OCI-LY3 (cell line): ENCODE data around the gene AMFR.

Experiments
- H2AFZ ChIP-seq: fragments of 200-600, 300-600 bp; shearing (Covaris generic); 2 replicates; pipeline ENCODE4 v1.6.0; 2014; ENCODE audit warnings: antibody characterized with exemption, low read depth, low read length
- H3K27ac ChIP-seq: fragments of 200-600, 300-600 bp; sonication (generic); 2 replicates; pipeline ENCODE4 v1.5.1; 2014; ENCODE audit warnings: mild to moderate bottlenecking, low read length, moderate library complexity, mixed read lengths
- H3K27me3 ChIP-seq: fragments of 200-600, 300-600 bp; sonication (generic); 2 replicates; pipeline ENCODE4 v1.6.1; 2014; ENCODE audit warnings: low read depth, low read length, mixed read lengths
- H3K36me3 ChIP-seq: fragments of 200-600, 300-600 bp; sonication (generic); replicated peaks from 2 replicates; pipeline ENCODE3; 2014; ENCODE audit warnings: low read depth, low read length, mixed read lengths
- H3K4me1 ChIP-seq: fragments of 300-600, 200-600 bp; sonication (generic); 2 replicates; pipeline ENCODE4 v1.6.1; 2014; ENCODE audit warnings: low read length, mixed read lengths
- H3K4me2 ChIP-seq: fragments of 200-600, 300-600 bp; sonication (generic); 2 replicates; pipeline ENCODE4 v1.6.1; 2014; ENCODE audit warnings: low read length, mixed read lengths
- H3K4me3 ChIP-seq: fragments of 300-600, 200-600 bp; sonication (generic); 2 replicates; pipeline ENCODE4 v1.5.1; 2014; ENCODE audit warnings: antibody characterized with exemption, mild to moderate bottlenecking, low read length, moderate library complexity
- H3K79me2 ChIP-seq: fragments of 300-600, 200-600 bp; shearing (Covaris generic); 2 replicates; pipeline ENCODE4 v1.6.1; 2014; ENCODE audit warnings: mild to moderate bottlenecking, low read length, mixed read lengths
- H3K9ac ChIP-seq: fragments of 300-600, 200-600 bp; shearing (Covaris generic); 2 replicates; pipeline ENCODE4 v1.6.0; 2014; ENCODE audit warnings: mild to moderate bottlenecking, low read length, moderate library complexity
- H3K9me3 ChIP-seq: fragments of 200-600, 300-600 bp; shearing (Covaris generic); 2 replicates; pipeline ENCODE4 v1.6.1; 2014; ENCODE audit warnings: low read length, mixed read lengths; ENCODE audit not compliant: insufficient read depth
- H4K20me1 ChIP-seq: fragments of 200-600, 300-600 bp; sonication (generic); 2 replicates; pipeline ENCODE4 v1.6.1; 2016; ENCODE audit warnings: low read length, mixed read lengths; ENCODE audit not compliant: insufficient read depth
- EZH2phosphoT487 ChIP-seq: fragments of 200-600 bp; shearing (Covaris generic); IDR thresholded peaks from 2 replicates; pipeline ENCODE4 v1.6.1; 2018; ENCODE audit warnings: antibody characterized with exemption, mixed run types, low read depth
- TF ChIP-seq, protein P1 (sequence below): fragments of 200-600, 300-600 bp; sonication (generic); IDR thresholded peaks from 2 replicates; pipeline ENCODE4 v1.5.1; 2014; ENCODE audit warnings: antibody characterized with exemption, low read length, low read depth

Gene AMFR

GRCh38 chr16:56388209-56388608 lies 37.1 kb downstream of the AMFR start:
- TF ChIP-seq, protein P1, sequence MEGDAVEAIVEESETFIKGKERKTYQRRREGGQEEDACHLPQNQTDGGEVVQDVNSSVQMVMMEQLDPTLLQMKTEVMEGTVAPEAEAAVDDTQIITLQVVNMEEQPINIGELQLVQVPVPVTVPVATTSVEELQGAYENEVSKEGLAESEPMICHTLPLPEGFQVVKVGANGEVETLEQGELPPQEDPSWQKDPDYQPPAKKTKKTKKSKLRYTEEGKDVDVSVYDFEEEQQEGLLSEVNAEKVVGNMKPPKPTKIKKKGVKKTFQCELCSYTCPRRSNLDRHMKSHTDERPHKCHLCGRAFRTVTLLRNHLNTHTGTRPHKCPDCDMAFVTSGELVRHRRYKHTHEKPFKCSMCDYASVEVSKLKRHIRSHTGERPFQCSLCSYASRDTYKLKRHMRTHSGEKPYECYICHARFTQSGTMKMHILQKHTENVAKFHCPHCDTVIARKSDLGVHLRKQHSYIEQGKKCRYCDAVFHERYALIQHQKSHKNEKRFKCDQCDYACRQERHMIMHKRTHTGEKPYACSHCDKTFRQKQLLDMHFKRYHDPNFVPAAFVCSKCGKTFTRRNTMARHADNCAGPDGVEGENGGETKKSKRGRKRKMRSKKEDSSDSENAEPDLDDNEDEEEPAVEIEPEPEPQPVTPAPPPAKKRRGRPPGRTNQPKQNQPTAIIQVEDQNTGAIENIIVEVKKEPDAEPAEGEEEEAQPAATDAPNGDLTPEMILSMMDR = no peak
- TF ChIP-seq EZH2phosphoT487 = no peak
- H3K9me3 ChIP-seq = no peaks in the 10 kb centered on the region
- no peak overlapping the region for H2AFZ ChIP-seq
- no peaks in the 10 kb centered on the region for H3K79me2 ChIP-seq
- H3K36me3 ChIP-seq = peaks cover 61% of the 10 kb centered on the region
- no peaks in the 10 kb centered on the region for H3K27me3 ChIP-seq
- no peak overlapping the region for H3K4me2 ChIP-seq
- no peak overlapping the region for H3K9ac ChIP-seq
- H3K27ac ChIP-seq = no peak overlapping the region
- H3K4me1 ChIP-seq = no peaks in the 10 kb centered on the region
- H3K4me3 ChIP-seq = no peak overlapping the region
- H4K20me1 ChIP-seq = peaks cover 4% of the 10 kb centered on the region; the same call in 1 of the 2 replicates

DNA sequence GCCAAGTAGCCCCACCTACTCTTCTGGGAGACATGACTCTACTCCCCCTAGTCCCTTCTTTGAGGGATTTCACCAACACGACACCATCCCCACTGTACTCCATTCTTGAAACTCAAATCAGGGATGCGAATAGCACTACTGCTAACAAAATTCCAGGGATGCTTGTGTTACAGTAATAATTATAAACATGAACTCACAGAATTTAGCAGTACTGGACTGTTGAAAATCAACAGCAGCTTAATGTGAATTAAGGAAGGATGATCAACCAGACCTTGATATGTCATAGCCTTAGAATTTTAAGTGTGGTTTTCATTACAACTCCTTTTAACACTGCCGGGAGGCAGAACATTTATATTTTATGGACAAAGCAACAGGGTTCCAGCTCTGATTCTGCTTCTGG lies 37.9 kb downstream of the AMFR start:
- H2AFZ ChIP-seq = no peak overlapping the region
- TF ChIP-seq EZH2phosphoT487 = no peak
- TF ChIP-seq, protein P1 = no peak
- no peaks in the 10 kb centered on the region for H3K4me1 ChIP-seq
- H3K4me2 ChIP-seq = no peak overlapping the region
- H3K9ac ChIP-seq = no peak overlapping the region
- no peak overlapping the region for H3K27ac ChIP-seq
- no peaks in the 10 kb centered on the region for H3K27me3 ChIP-seq
- no peak overlapping the region for H3K4me3 ChIP-seq
- H4K20me1 ChIP-seq = peaks cover 4% of the 10 kb centered on the region; the same call in 1 of the 2 replicates
- H3K36me3 ChIP-seq = peaks cover 68% of the 10 kb centered on the region
- no peaks in the 10 kb centered on the region for H3K9me3 ChIP-seq
- no peaks in the 10 kb centered on the region for H3K79me2 ChIP-seq

DNA sequence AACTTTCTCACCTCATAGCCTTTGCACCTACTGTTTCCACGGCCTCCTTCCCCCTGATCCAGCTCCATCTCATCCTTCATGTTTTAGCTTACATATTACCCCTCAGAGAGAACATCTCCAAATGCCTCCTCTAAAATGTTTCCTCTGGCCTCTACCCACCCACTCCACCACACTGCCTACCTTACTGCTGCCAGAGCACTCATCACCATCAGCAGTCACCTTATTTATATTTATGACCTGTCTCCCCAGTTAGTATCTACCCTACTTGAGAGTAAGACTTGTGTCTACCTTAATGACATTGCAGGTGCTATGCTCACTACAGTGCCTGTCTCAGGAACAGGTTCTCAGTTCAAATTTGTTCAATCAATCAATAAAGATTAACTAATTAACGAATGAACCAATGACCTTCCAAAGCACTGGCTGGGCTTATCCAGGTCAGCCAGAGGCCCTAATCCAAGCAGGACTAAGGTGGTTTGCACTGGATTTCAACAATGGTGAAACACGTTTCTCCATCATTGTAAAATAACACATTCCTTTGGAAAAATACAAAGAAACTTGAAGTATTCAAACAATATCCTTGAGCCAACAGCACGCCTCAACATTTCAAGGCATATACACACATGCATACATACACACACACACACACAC lies 41.1 kb downstream of the AMFR start:
- H3K27ac ChIP-seq = no peak overlapping the region
- TF ChIP-seq, protein P1 = no peak
- no peak for TF ChIP-seq EZH2phosphoT487
- H3K4me3 ChIP-seq = no peak overlapping the region
- no peaks in the 10 kb centered on the region for H3K4me1 ChIP-seq
- H3K9me3 ChIP-seq = peaks cover 7% of the 10 kb centered on the region; the same call in 1 of the 2 replicates
- H3K79me2 ChIP-seq = no peaks in the 10 kb centered on the region; the same call in 1 of the 2 replicates
- H3K4me2 ChIP-seq = no peak overlapping the region
- H4K20me1 ChIP-seq = peaks cover 4% of the 10 kb centered on the region; the same call in 1 of the 2 replicates
- H2AFZ ChIP-seq = no peak overlapping the region
- no peak overlapping the region for H3K9ac ChIP-seq
- H3K27me3 ChIP-seq = no peaks in the 10 kb centered on the region
- H3K36me3 ChIP-seq = peaks cover 63% of the 10 kb centered on the region

DNA sequence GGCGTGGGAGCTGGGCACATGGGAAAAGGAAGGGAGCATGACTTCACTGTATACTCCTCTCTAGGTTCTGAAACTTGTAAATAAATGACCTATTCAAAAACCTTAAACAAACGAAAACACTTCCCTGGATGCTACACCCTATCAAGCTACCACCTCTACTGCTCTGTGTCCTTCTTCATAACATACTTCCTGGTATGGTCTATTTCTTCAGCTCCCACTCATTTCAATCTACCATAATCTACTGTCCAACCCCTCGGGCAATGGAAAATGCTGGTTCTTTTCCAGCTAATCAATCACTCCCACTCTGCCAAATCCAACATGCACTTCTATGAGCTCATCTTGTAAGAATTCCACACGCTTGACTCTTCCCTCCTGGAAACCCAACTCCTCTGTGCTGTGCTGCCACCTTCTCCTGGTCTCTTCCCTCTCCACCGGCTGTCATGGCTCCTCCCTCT lies 42.4 kb downstream of the AMFR start:
- Histone ChIP-seq H4K20me1 (peaks cover 15% of the 10 kb centered on the region), H3K36me3 (peaks cover 63% of the 10 kb centered on the region), H3K4me2 (no peak overlapping the region), H3K4me1 (no peaks in the 10 kb centered on the region), H3K9me3 (peaks cover 7% of the 10 kb centered on the region; the same call in 1 of the 2 replicates), H3K27ac (no peak overlapping the region), H3K9ac (no peak overlapping the region), H2AFZ (no peak overlapping the region), H3K27me3 (no peaks in the 10 kb centered on the region), H3K4me3 (no peak overlapping the region), H3K79me2 (peaks cover 4% of the 10 kb centered on the region; the same call in 1 of the 2 replicates)
- TF ChIP-seq, protein P1 = no peak
- no peak for TF ChIP-seq EZH2phosphoT487
